Measurements from ENCODE around the gene CSTF2T.

DNA sequence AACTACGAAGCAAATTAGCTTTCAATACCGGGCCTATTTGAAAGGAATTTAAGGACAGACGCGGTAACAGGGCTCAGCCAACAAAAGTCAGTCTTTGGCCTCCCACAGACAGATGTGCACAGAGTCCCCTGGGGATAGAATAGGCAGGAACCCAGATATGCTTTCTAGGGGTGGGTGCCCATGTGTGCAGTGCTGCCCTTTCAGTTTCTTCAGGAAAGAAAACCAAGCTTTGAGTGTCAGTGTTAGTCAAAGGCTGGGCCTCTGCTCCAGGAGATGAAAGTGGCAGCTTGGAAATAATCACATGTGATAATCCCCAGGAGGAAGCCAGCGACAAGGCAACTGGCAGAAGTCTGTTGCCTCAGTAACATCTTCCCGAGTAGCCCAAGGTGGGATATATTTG lies 43.8 kb upstream of the CSTF2T start:
- TF ChIP-seq, protein P1, sequence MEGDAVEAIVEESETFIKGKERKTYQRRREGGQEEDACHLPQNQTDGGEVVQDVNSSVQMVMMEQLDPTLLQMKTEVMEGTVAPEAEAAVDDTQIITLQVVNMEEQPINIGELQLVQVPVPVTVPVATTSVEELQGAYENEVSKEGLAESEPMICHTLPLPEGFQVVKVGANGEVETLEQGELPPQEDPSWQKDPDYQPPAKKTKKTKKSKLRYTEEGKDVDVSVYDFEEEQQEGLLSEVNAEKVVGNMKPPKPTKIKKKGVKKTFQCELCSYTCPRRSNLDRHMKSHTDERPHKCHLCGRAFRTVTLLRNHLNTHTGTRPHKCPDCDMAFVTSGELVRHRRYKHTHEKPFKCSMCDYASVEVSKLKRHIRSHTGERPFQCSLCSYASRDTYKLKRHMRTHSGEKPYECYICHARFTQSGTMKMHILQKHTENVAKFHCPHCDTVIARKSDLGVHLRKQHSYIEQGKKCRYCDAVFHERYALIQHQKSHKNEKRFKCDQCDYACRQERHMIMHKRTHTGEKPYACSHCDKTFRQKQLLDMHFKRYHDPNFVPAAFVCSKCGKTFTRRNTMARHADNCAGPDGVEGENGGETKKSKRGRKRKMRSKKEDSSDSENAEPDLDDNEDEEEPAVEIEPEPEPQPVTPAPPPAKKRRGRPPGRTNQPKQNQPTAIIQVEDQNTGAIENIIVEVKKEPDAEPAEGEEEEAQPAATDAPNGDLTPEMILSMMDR (IDR thresholded peaks at IDR 0.05) = no peak
- no peak for TF ChIP-seq EZH2 (IDR thresholded peaks at IDR 0.05; ENCODE audit: borderline replicate concordance, insufficient read depth, low read depth, low read length, poor library complexity, severe bottlenecking)

Data from B cell (primary cell).